Measurements from ENCODE around the gene MPL.
"Not testable (repeated sequence)": the region's sequence is repeated elsewhere in the genome, so short reads cannot be mapped to it uniquely, and the experiment has no call there.

GRCh38 chr1:43369779-43370178, 32.2 kb downstream of the MPL start:
- TF ChIP-seq, protein P1, sequence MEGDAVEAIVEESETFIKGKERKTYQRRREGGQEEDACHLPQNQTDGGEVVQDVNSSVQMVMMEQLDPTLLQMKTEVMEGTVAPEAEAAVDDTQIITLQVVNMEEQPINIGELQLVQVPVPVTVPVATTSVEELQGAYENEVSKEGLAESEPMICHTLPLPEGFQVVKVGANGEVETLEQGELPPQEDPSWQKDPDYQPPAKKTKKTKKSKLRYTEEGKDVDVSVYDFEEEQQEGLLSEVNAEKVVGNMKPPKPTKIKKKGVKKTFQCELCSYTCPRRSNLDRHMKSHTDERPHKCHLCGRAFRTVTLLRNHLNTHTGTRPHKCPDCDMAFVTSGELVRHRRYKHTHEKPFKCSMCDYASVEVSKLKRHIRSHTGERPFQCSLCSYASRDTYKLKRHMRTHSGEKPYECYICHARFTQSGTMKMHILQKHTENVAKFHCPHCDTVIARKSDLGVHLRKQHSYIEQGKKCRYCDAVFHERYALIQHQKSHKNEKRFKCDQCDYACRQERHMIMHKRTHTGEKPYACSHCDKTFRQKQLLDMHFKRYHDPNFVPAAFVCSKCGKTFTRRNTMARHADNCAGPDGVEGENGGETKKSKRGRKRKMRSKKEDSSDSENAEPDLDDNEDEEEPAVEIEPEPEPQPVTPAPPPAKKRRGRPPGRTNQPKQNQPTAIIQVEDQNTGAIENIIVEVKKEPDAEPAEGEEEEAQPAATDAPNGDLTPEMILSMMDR (IDR thresholded peaks at IDR 0.05): not testable (repeated sequence)
- not testable (repeated sequence) for TF ChIP-seq MAX (IDR thresholded peaks at IDR 0.05; ENCODE audit: low read depth); EP300 (IDR thresholded peaks at IDR 0.05; ENCODE audit: borderline replicate concordance in 1 of 2, low read depth in 1 of 2, low read length in 1 of 2); CHD2 (IDR thresholded peaks at IDR 0.05; ENCODE audit: low read length, partially characterized antibody); MXI1 (IDR thresholded peaks at IDR 0.05; ENCODE audit: low read depth, low read length); EZH2phosphoT487 (IDR thresholded peaks at IDR 0.05; ENCODE audit: borderline replicate concordance, low read depth); YY1 (IDR thresholded peaks at IDR 0.05; ENCODE audit: low read depth); RAD21 (IDR thresholded peaks at IDR 0.05; ENCODE audit: low read length); POLR2AphosphoS5 (IDR thresholded peaks at IDR 0.05; ENCODE audit: low read depth, low read length); RCOR1 (IDR thresholded peaks at IDR 0.05; ENCODE audit: low read length); RXRA (IDR thresholded peaks at IDR 0.05; ENCODE audit: borderline replicate concordance, low read depth); TAF1 (IDR thresholded peaks at IDR 0.05; ENCODE audit: borderline replicate concordance, low read depth, low read length)
- TF ChIP-seq, protein P2, sequence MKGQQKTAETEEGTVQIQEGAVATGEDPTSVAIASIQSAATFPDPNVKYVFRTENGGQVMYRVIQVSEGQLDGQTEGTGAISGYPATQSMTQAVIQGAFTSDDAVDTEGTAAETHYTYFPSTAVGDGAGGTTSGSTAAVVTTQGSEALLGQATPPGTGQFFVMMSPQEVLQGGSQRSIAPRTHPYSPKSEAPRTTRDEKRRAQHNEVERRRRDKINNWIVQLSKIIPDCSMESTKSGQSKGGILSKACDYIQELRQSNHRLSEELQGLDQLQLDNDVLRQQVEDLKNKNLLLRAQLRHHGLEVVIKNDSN (IDR thresholded peaks at IDR 0.05; ENCODE audit: borderline replicate concordance, low read depth): not testable (repeated sequence)

Data from SK-N-SH (cell line).